WI38 (cell line): ENCODE measurements around the gene B3GNT5.

Experiments used
- H3K4me3 ChIP-seq: 2 replicates; pipeline ENCODE4 v1.5.1; 2011; ENCODE audit warnings: low read depth, mild to moderate bottlenecking, control low read depth, low read length
- CTCF ChIP-seq: IDR thresholded peaks from 2 replicates; pipeline ENCODE4 v1.5.1; 2012; ENCODE audit warnings: low read depth, mild to moderate bottlenecking, control low read depth, low read length

The B3GNT5 gene

DNA sequence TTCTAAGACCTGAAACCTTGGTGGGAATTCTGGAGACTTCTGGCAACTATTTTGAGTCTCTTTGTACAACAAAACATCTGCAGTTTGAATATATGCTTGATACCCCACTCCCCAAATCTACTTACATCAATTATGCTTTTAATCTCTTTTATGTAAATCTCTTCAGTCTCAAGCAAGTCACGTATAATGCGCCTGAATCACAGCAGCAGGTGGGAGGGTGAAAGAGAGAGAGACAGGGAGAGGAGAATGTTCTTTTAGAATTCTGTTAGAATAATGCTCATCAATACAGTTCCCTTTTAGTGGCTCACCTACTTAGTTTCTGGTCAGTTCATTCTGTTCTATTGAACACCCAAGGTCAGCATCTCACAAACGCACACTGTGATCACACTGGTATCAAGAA, 22.2 kb upstream of the B3GNT5 start:
- no peak for TF ChIP-seq CTCF
- no peak overlapping the region for H3K4me3 ChIP-seq

DNA sequence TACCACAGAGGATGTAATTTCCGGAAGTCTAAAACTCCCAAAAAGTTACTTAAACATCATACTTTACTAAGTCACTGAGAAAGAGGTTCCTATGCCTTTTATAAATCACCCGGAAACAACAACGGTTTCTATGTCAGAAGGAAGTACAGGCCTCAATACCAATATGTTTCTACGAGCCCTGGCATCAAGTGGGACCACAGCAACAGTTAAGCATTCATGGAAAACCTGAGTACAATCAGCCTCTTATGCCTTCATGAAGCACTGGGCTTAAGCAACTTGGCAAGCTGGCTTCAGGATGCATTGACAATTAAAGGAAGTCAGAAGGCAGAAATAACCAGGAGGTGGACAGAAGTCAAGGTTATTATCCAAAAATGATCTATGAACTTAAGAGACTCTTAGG, 19.1 kb upstream of the B3GNT5 start:
- no peak for TF ChIP-seq CTCF

GRCh38 chr3:183239046-183239445, 14.0 kb upstream of the B3GNT5 start:
- no peak for TF ChIP-seq CTCF
- H3K4me3 ChIP-seq = no peak overlapping the region

More for the DNA sequence above, 19.1 kb upstream of the B3GNT5 start:
- no peak overlapping the region for H3K4me3 ChIP-seq

DNA sequence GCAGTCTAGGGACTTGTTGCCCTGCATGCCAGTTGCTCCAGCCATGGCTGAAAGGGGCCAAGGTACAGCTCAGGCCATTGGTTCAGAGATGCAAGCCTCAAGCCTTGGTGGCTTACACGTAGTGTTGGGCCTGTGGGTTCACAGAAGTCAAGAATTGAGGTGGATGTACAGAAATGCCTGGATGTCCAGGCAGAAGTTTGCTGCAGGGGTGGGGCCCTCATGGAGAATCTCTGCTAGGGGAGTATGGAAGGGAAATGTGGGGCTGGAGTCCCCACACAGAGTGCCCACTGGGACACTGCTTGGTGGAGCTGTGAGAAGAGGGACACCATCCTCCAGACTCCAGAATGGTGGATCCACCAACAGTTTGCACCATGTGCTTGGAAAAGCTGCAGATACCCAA, 10.6 kb upstream of the B3GNT5 start:
- no peak for TF ChIP-seq CTCF
- H3K4me3 ChIP-seq = no peak overlapping the region

DNA sequence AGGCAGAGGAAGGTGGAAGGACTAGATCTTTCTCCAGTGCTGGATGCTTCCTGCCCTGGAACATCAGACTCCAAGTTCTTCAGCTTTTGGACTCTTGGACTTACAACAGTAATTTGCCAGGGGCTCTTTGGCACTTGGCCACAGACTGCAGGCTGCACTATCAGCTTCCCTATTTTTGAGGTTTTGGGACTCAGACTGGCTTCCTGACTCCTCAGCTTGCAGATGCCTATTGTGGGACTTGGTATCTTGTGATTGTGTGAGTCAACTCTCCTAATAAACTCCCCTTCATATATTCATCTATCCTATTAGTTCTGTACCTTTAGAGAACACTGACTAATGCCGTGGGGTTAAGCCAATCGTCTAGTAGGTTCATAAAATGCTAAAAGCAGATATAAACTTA, 8.8 kb upstream of the B3GNT5 start:
- TF ChIP-seq CTCF = no peak

GRCh38 chr3:183244981-183245476, 8.0 kb upstream of the B3GNT5 start:
- no peak for TF ChIP-seq CTCF
- no peak overlapping the region for H3K4me3 ChIP-seq

More for the DNA sequence above, 8.8 kb upstream of the B3GNT5 start:
- H3K4me3 ChIP-seq = no peak overlapping the region

DNA sequence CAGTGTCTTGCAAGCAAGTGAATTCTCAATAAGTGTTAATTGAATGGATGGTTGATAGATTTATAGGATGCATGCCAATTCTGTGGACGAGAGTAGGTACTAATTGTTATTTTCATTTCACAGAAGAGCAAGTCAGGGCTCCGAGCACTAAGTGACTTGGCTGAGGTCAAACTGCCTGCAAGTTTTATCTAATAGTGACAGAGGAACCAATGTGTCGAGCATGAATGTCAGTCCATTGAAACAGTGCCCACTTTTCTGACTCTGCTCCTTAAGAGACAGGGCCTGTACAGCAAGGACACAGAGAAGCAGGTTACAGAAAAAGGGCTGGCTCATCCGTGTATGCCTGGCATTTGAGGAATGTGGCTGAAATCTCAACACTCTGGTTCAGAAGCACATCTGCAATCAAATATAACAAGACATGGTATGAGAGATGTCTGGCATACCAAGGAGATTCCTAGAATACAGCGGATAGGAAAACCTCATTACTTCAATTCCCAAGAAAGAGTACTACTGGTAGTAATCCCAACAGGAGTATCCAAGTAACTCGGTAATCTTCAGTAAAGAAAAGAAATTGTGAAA, 6.0 kb upstream of the B3GNT5 start:
- TF ChIP-seq CTCF = no peak
- H3K4me3 ChIP-seq = no peak overlapping the region
